SK-N-SH (cell line): Measurements from ENCODE around the gene SMPD3. TPM values are rescaled to one million over a fixed set of nuclear protein-coding genes. Genes with fewer than 3 reads are reported as not detected.

ENCODE experiments used
- CTCF ChIA-PET: fragments of 300-600, 350-600 bp; formaldehyde crosslinking; extraction: SDS; loops from one replicate; lab custom pipeline; 2021; lab: Yijun Ruan, JAX
- POLR2A ChIA-PET: fragments of 350-600 bp; sonication (Branson Sonifier 250); formaldehyde crosslinking; extraction: SDS; loops from one replicate; lab custom pipeline; 2020; ENCODE audit warnings: antibody characterized with exemption, inconsistent platforms; lab: Yijun Ruan, JAX
- DNase-seq: peaks from one replicate; pipeline ENCODE4 v3.0.0; 2012
- H2AFZ ChIP-seq: fragments of 200-600 bp; sonication (generic); 2 replicates; pipeline ENCODE4 v1.8.1; 2016; ENCODE audit warnings: antibody characterized with exemption, mild to moderate bottlenecking, low read depth
- H3F3A ChIP-seq: fragments of 200-600 bp; sonication (generic); replicated peaks from 2 replicates; pipeline ENCODE3; 2016; ENCODE audit warnings: antibody characterized with exemption, mild to moderate bottlenecking; ENCODE audit not compliant: insufficient read depth
- H3K27ac ChIP-seq, 2 experiments: fragments of 200-500 bp in 1 of 2; fragments of 200-600 bp in 1 of 2; sonication (Bioruptor generic) in 1 of 2; sonication (generic), shearing (Covaris generic) in 1 of 2; 2 replicates each; pipeline versions ENCODE4 v1.5.1 to v1.6.1; 2014 to 2016; ENCODE audit warnings: low read depth in 2 of 2, inconsistent platforms in 1 of 2, low read length in 1 of 2, mild to moderate bottlenecking in 1 of 2, mixed read lengths in 1 of 2
- H3K27me3 ChIP-seq: fragments of 200-600 bp; sonication (generic), shearing (Covaris generic); 2 replicates; pipeline ENCODE4 v1.6.1; 2016; ENCODE audit warnings: mixed run types; ENCODE audit not compliant: insufficient read depth
- H3K36me3 ChIP-seq, 2 experiments: fragments of 200-500 bp in 1 of 2; fragments of 200-600 bp in 1 of 2; sonication (Bioruptor generic) in 1 of 2; sonication (generic) in 1 of 2; replicated peaks in 1 of 2; 2 replicates each; pipeline versions ENCODE3 to v1.5.1; 2014 to 2016; ENCODE audit warnings: low read length in 1 of 2, mild to moderate bottlenecking in 1 of 2; ENCODE audit not compliant: insufficient read depth in 2 of 2, control insufficient read depth in 1 of 2
- H3K4me1 ChIP-seq, 2 experiments: fragments of 200-500 bp in 1 of 2; fragments of 200-600 bp in 1 of 2; sonication (Bioruptor generic) in 1 of 2; sonication (generic), shearing (Covaris generic) in 1 of 2; 2 replicates each; pipeline versions ENCODE4 v1.5.1 to v1.6.1; 2014 to 2016; ENCODE audit warnings: low read depth in 1 of 2, low read length in 1 of 2, mixed run types in 1 of 2; ENCODE audit not compliant: insufficient read depth in 2 of 2, control insufficient read depth in 1 of 2
- H3K4me2 ChIP-seq: fragments of 200-600 bp; sonication (generic), shearing (Covaris generic); 2 replicates; pipeline ENCODE4 v1.6.1; 2017; ENCODE audit warnings: mixed run types
- H3K4me3 ChIP-seq, 2 experiments: fragments of 200-500 bp in 1 of 2; fragments of 200-600 bp in 1 of 2; sonication (Bioruptor generic) in 1 of 2; sonication (generic), shearing (Covaris generic) in 1 of 2; 2 replicates each; pipeline versions ENCODE4 v1.5.1 to v1.8.1; 2014 to 2016; ENCODE audit warnings: low read depth in 2 of 2, inconsistent platforms in 1 of 2, low read length in 1 of 2, mild to moderate bottlenecking in 1 of 2, mixed read lengths in 1 of 2, moderate library complexity in 1 of 2
- H3K79me2 ChIP-seq: fragments of 200-600 bp; sonication (generic); 2 replicates; pipeline ENCODE4 v1.8.1; 2017; ENCODE audit warnings: mild to moderate bottlenecking; ENCODE audit not compliant: insufficient read depth
- H3K9ac ChIP-seq: fragments of 200-600 bp; sonication (generic); 2 replicates; pipeline ENCODE4 v1.6.1; 2017; ENCODE audit warnings: mixed run types
- H3K9me2 ChIP-seq: fragments of 200-600 bp; sonication (generic); 2 replicates; pipeline ENCODE4 v1.6.1; 2017; ENCODE audit warnings: mixed run types
- H3K9me3 ChIP-seq: fragments of 200-600 bp; sonication (generic); 2 replicates; pipeline ENCODE4 v1.6.1; 2017; ENCODE audit warnings: mixed run types, mild to moderate bottlenecking, moderate library complexity
- H4K20me1 ChIP-seq: fragments of 200-600 bp; sonication (generic); 2 replicates; pipeline ENCODE4 v1.6.1; 2017; ENCODE audit warnings: mild to moderate bottlenecking, mixed run types; ENCODE audit not compliant: insufficient read depth
- ELF1 ChIP-seq: IDR thresholded peaks from 2 replicates; pipeline ENCODE4 v1.4.0; 2012
- EZH2phosphoT487 ChIP-seq: fragments of 200-600 bp; sonication (generic); IDR thresholded peaks from 2 replicates; pipeline ENCODE4 v1.6.1; 2017; ENCODE audit warnings: low read depth, mixed run types, mild to moderate bottlenecking, antibody characterized with exemption, moderate library complexity, borderline replicate concordance
- FOSL2 ChIP-seq: IDR thresholded peaks from 2 replicates; pipeline ENCODE4 v1.4.0; 2012; ENCODE audit warnings: low read depth, mild to moderate bottlenecking, moderate library complexity, borderline replicate concordance
- FOXJ3 ChIP-seq: sonication (generic); formaldehyde crosslinking; IDR thresholded peaks from 2 replicates; pipeline ENCODE4 v1.5.1; 2020; ENCODE audit warnings: mild to moderate bottlenecking, missing genetic modification reagents
- IRF3 ChIP-seq: fragments of 150-350 bp; IDR thresholded peaks from 2 replicates; pipeline ENCODE4 v1.6.1; 2016; ENCODE audit warnings: mild to moderate bottlenecking, low read depth, low read length
- JUND ChIP-seq: IDR thresholded peaks from 2 replicates; pipeline ENCODE4 v1.4.0; 2012
- MAX ChIP-seq: IDR thresholded peaks from 2 replicates; pipeline ENCODE4 v1.4.0; 2012; ENCODE audit warnings: low read depth
- NFIC ChIP-seq: IDR thresholded peaks from 2 replicates; pipeline ENCODE4 v1.4.0; 2012; ENCODE audit warnings: borderline replicate concordance
- NRF1 ChIP-seq: IDR thresholded peaks from 2 replicates; pipeline ENCODE4 v1.6.1; 2012; ENCODE audit warnings: low read depth, mild to moderate bottlenecking, low read length
- POLR2AphosphoS5 ChIP-seq: IDR thresholded peaks from 2 replicates; pipeline ENCODE4 v1.6.1; 2012; ENCODE audit warnings: low read depth, low read length
- RAD21 ChIP-seq: IDR thresholded peaks from 2 replicates; pipeline ENCODE4 v1.6.1; 2012; ENCODE audit warnings: mild to moderate bottlenecking, low read length
- RCOR1 ChIP-seq: fragments of 150-350 bp; IDR thresholded peaks from 2 replicates; pipeline ENCODE4 v1.6.1; 2017; ENCODE audit warnings: antibody characterized with exemption, low read length
- RFX5 ChIP-seq: IDR thresholded peaks from 2 replicates; pipeline ENCODE4 v1.6.1; 2012; ENCODE audit warnings: mild to moderate bottlenecking, improper control_type of control experiment, low read length
- RXRA ChIP-seq: IDR thresholded peaks from 2 replicates; pipeline ENCODE4 v1.4.0; 2012; ENCODE audit warnings: low read depth, mild to moderate bottlenecking, borderline replicate concordance
- TAF1 ChIP-seq: IDR thresholded peaks from 2 replicates; pipeline ENCODE4 v1.6.1; 2012; ENCODE audit warnings: low read depth, mild to moderate bottlenecking, low read length, moderate library complexity, borderline replicate concordance
- TEAD4 ChIP-seq: IDR thresholded peaks from 2 replicates; pipeline ENCODE4 v1.4.0; 2012; ENCODE audit warnings: mild to moderate bottlenecking, borderline replicate concordance; ENCODE audit not compliant: insufficient read depth
- YY1 ChIP-seq: IDR thresholded peaks from 2 replicates; pipeline ENCODE4 v1.4.0; 2012; ENCODE audit warnings: low read depth, mild to moderate bottlenecking
- WGBS: methylation state at CpG from one replicate; pipeline ENCODE4 v1.1.6; 2017; ENCODE audit warnings: low lambda C conversion rate; 5-methylcytosine and 5-hydroxymethylcytosine counted together
- polyA plus RNA-seq, 3 experiments: library from polyadenylated mRNA; depleted of rRNA; stranded (reverse); fragments of >200 nt; gene quantifications; 2 replicates each; pipeline ENCODE4 v1.2.3, GENCODE V29; 2012
- TF ChIP-seq, protein P1 (sequence below): IDR thresholded peaks from 2 replicates; pipeline ENCODE4 v1.6.1; 2012; ENCODE audit warnings: mild to moderate bottlenecking, low read depth, low read length, moderate library complexity
- TF ChIP-seq, protein P2 (sequence below): IDR thresholded peaks from 2 replicates; pipeline ENCODE4; 2012
- TF ChIP-seq, protein P3 (sequence below): IDR thresholded peaks from 2 replicates; pipeline ENCODE4 v1.4.0; 2012; ENCODE audit warnings: low read depth, borderline replicate concordance

The SMPD3 gene
- polyA plus RNA-seq, 1 of the 3 experiments (the other 2 are of a cell fraction), result 0.38 TPM

DNA sequence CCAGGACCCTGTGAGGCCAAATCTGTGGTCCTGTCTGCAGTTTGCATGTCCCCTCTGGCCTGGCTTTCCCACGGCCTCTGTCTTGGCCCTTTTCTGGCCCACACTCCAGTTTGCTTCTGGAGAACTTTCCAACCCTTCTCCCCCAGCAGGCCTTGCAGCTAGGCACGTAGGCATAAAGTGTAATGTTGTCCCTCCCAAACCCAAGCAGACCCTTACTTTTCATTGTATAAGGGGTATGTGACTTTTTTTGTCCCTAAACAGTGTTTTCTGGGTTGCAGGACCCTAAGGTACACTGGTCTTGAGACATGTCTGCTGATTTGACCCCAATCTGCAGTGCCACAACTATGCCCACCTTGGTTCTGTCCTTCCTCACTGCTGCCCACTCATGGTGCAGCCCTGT lies 15.6 kb upstream of the SMPD3 start:
- Histone ChIP-seq H3K9me3 (no peaks in the 10 kb centered on the region), H3K36me3 (no peaks in the 10 kb centered on the region), H3K79me2 (no peaks in the 10 kb centered on the region), H3K27ac (no peak overlapping the region), H2AFZ (no peak overlapping the region), H4K20me1 (no peaks in the 10 kb centered on the region), H3K4me3 (no peak overlapping the region), H3K27me3 (no peaks in the 10 kb centered on the region), H3K9ac (no peak overlapping the region), H3K4me2 (no peak overlapping the region), H3F3A (no peaks in the 10 kb centered on the region), H3K4me1 (no peaks in the 10 kb centered on the region; a peak in 1 of 4 replicates), H3K9me2 (no peaks in the 10 kb centered on the region)
- CTCF ChIA-PET, result interaction anchor here (1.0 to 2.0 kb wide), 4 partner anchors 18 to 57 kb away, joined by 3 to 8 read pairs (median 4); no protein-coding TSS in a partner anchor
- POLR2A ChIA-PET, result interaction anchor here (0.6 kb wide), 1 partner anchor 1076 kb away, joined by 3 read pairs; no protein-coding TSS in a partner anchor
- TF ChIP-seq FOXJ3 (CRISPR knock-in tag) (no peak), MAX (no peak), RXRA (no peak), JUND (no peak), ELF1 (no peak), RCOR1 (no peak), IRF3 (no peak), NRF1 (no peak), NFIC (no peak), TAF1 (no peak), EZH2phosphoT487 (no peak), TEAD4 (no peak), RFX5 (no peak), FOSL2 (no peak), RAD21 (no peak), POLR2AphosphoS5 (no peak), YY1 (no peak)
- TF ChIP-seq, protein P1, sequence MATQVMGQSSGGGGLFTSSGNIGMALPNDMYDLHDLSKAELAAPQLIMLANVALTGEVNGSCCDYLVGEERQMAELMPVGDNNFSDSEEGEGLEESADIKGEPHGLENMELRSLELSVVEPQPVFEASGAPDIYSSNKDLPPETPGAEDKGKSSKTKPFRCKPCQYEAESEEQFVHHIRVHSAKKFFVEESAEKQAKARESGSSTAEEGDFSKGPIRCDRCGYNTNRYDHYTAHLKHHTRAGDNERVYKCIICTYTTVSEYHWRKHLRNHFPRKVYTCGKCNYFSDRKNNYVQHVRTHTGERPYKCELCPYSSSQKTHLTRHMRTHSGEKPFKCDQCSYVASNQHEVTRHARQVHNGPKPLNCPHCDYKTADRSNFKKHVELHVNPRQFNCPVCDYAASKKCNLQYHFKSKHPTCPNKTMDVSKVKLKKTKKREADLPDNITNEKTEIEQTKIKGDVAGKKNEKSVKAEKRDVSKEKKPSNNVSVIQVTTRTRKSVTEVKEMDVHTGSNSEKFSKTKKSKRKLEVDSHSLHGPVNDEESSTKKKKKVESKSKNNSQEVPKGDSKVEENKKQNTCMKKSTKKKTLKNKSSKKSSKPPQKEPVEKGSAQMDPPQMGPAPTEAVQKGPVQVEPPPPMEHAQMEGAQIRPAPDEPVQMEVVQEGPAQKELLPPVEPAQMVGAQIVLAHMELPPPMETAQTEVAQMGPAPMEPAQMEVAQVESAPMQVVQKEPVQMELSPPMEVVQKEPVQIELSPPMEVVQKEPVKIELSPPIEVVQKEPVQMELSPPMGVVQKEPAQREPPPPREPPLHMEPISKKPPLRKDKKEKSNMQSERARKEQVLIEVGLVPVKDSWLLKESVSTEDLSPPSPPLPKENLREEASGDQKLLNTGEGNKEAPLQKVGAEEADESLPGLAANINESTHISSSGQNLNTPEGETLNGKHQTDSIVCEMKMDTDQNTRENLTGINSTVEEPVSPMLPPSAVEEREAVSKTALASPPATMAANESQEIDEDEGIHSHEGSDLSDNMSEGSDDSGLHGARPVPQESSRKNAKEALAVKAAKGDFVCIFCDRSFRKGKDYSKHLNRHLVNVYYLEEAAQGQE, result no peak
- TF ChIP-seq, protein P2, sequence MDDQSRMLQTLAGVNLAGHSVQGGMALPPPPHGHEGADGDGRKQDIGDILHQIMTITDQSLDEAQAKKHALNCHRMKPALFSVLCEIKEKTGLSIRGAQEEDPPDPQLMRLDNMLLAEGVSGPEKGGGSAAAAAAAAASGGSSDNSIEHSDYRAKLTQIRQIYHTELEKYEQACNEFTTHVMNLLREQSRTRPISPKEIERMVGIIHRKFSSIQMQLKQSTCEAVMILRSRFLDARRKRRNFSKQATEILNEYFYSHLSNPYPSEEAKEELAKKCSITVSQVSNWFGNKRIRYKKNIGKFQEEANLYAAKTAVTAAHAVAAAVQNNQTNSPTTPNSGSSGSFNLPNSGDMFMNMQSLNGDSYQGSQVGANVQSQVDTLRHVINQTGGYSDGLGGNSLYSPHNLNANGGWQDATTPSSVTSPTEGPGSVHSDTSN, result no peak
- TF ChIP-seq, protein P3, sequence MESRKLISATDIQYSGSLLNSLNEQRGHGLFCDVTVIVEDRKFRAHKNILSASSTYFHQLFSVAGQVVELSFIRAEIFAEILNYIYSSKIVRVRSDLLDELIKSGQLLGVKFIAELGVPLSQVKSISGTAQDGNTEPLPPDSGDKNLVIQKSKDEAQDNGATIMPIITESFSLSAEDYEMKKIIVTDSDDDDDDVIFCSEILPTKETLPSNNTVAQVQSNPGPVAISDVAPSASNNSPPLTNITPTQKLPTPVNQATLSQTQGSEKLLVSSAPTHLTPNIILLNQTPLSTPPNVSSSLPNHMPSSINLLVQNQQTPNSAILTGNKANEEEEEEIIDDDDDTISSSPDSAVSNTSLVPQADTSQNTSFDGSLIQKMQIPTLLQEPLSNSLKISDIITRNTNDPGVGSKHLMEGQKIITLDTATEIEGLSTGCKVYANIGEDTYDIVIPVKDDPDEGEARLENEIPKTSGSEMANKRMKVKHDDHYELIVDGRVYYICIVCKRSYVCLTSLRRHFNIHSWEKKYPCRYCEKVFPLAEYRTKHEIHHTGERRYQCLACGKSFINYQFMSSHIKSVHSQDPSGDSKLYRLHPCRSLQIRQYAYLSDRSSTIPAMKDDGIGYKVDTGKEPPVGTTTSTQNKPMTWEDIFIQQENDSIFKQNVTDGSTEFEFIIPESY, result no peak
- no peak for DNase-seq
- WGBS, result 18% methylated on average over 2 of the region's 2 CpGs
